IMR-90 (cell line): ENCODE data around the gene EIF2B2. TPM values are rescaled to one million over a fixed set of nuclear protein-coding genes. Genes with fewer than 3 reads are reported as not detected.
A peak's percentile ranks its signal among the peaks of the same experiment; 100 is the strongest.

Source experiments
- ATAC-seq: fragments of 200-7000 bp; cut with Tn5 transposase; 2 replicates; pipeline ENCODE4 v1.9.1; 2020; ENCODE audit warnings: low read depth, mild to moderate bottlenecking, moderate library complexity
- BruUV-seq: library from RNA; stranded (reverse); fragments of 400-500 nt; replicated peaks from 2 replicates; lab custom pipeline; 2021; lab: Mats Ljungman, UMichigan
- CTCF ChIA-PET: fragments of 300-600 bp; formaldehyde crosslinking; extraction: SDS; loops from one replicate; lab custom pipeline; 2021; ENCODE audit warnings: antibody characterized with exemption; lab: Yijun Ruan, JAX
- POLR2A ChIA-PET: fragments of 300-600 bp; sonication (Branson Sonifier 250); formaldehyde crosslinking; loops from one replicate; lab custom pipeline; 2022; ENCODE audit warnings: antibody characterized with exemption; ENCODE audit not compliant: unreplicated experiment; lab: Charles Lee
- DNase-seq: peaks from one replicate; pipeline ENCODE4 v3.0.0; 2013
- H2AFZ ChIP-seq: replicated peaks from 2 replicates; pipeline ENCODE3; 2013; ENCODE audit warnings: low read length, mild to moderate bottlenecking; ENCODE audit not compliant: poor library complexity
- H2AK5ac ChIP-seq: 2 replicates; pipeline ENCODE4 v1.6.1; 2013; ENCODE audit warnings: low read depth, low read length, inconsistent platforms
- H2AK9ac ChIP-seq: replicated peaks from 2 replicates; pipeline ENCODE3; 2013; ENCODE audit warnings: mild to moderate bottlenecking, low read depth, low read length, moderate library complexity; ENCODE audit not compliant: poor library complexity
- H2BK120ac ChIP-seq: 2 replicates; pipeline ENCODE4 v1.6.1; 2013; ENCODE audit warnings: low read depth, low read length, inconsistent platforms
- H2BK15ac ChIP-seq: 3 replicates; pipeline ENCODE4 v1.6.1; 2013; ENCODE audit warnings: low read depth, low read length, inconsistent platforms
- H2BK20ac ChIP-seq: 2 replicates; pipeline ENCODE4 v1.6.1; 2013; ENCODE audit warnings: low read depth, mild to moderate bottlenecking, inconsistent platforms, low read length, moderate library complexity
- H2BK5ac ChIP-seq: 2 replicates; pipeline ENCODE4 v1.6.1; 2013; ENCODE audit warnings: mild to moderate bottlenecking, low read depth, low read length, inconsistent platforms; ENCODE audit not compliant: poor library complexity, severe bottlenecking
- H3K14ac ChIP-seq: replicated peaks from 2 replicates; pipeline ENCODE4 v1.6.1; 2013; ENCODE audit warnings: low read depth, low read length, inconsistent platforms
- H3K18ac ChIP-seq: 2 replicates; pipeline ENCODE4 v1.6.1; 2013; ENCODE audit warnings: low read depth, low read length, control low read depth
- H3K23ac ChIP-seq: 2 replicates; pipeline ENCODE4 v1.6.1; 2013; ENCODE audit warnings: low read depth, low read length, inconsistent platforms
- H3K27ac ChIP-seq: 2 replicates; pipeline ENCODE4 v1.5.1; 2013; ENCODE audit warnings: mild to moderate bottlenecking, control low read depth, low read length; ENCODE audit not compliant: insufficient read depth
- H3K27me3 ChIP-seq: 2 replicates; pipeline ENCODE4 v1.6.1; 2013; ENCODE audit warnings: low read length; ENCODE audit not compliant: control insufficient read depth, insufficient read depth
- H3K36me3 ChIP-seq: 2 replicates; pipeline ENCODE4 v1.6.1; 2013; ENCODE audit warnings: low read length, mixed read lengths; ENCODE audit not compliant: control insufficient read depth, insufficient read depth
- H3K4ac ChIP-seq: 2 replicates; pipeline ENCODE4 v1.6.1; 2013; ENCODE audit warnings: low read depth, low read length, inconsistent platforms
- H3K4me1 ChIP-seq: 2 replicates; pipeline ENCODE4 v1.6.1; 2013; ENCODE audit warnings: low read length, mixed read lengths; ENCODE audit not compliant: control insufficient read depth, insufficient read depth
- H3K4me2 ChIP-seq: 2 replicates; pipeline ENCODE4 v1.6.1; 2013; ENCODE audit warnings: low read depth, mild to moderate bottlenecking, control low read depth, low read length, moderate library complexity
- H3K4me3 ChIP-seq: 2 replicates; pipeline ENCODE4 v1.5.1; 2013; ENCODE audit warnings: low read depth, mild to moderate bottlenecking, control low read depth, low read length, moderate library complexity; ENCODE audit not compliant: insufficient read depth
- H3K56ac ChIP-seq: 2 replicates; pipeline ENCODE4 v1.6.1; 2013; ENCODE audit warnings: low read length, inconsistent platforms; ENCODE audit not compliant: insufficient read depth; ENCODE audit errors: extremely low read depth
- H3K79me1 ChIP-seq, 2 experiments: 2 replicates each; pipeline ENCODE4 v1.6.1; 2013; ENCODE audit warnings: low read length in 2 of 2, inconsistent platforms in 1 of 2, low read depth in 1 of 2
- H3K9ac ChIP-seq: 2 replicates; pipeline ENCODE4 v1.6.1; 2013; ENCODE audit warnings: low read depth, low read length, control low read depth
- H3K9me1 ChIP-seq: 2 replicates; pipeline ENCODE4 v1.6.1; 2013; ENCODE audit warnings: low read length, inconsistent platforms; ENCODE audit not compliant: insufficient read depth
- H3K9me3 ChIP-seq: 2 replicates; pipeline ENCODE4 v1.6.1; 2013; ENCODE audit warnings: low read length; ENCODE audit not compliant: control insufficient read depth, insufficient read depth
- H4K20me1 ChIP-seq: 2 replicates; pipeline ENCODE4 v1.6.1; 2013; ENCODE audit warnings: low read length, inconsistent platforms; ENCODE audit not compliant: insufficient read depth
- H4K5ac ChIP-seq: 2 replicates; pipeline ENCODE4 v1.6.1; 2013; ENCODE audit warnings: mild to moderate bottlenecking, low read depth, low read length, control low read depth
- H4K8ac ChIP-seq, 2 experiments: 2 replicates each; pipeline ENCODE4 v1.6.1; 2013; ENCODE audit warnings: low read depth in 2 of 2, low read length in 2 of 2, control low read depth in 1 of 2, inconsistent platforms in 1 of 2
- H4K91ac ChIP-seq: 2 replicates; pipeline ENCODE4 v1.6.1; 2013; ENCODE audit warnings: low read depth, low read length, inconsistent platforms; ENCODE audit not compliant: insufficient read depth
- MAFK ChIP-seq: IDR thresholded peaks from 2 replicates; pipeline ENCODE4 v1.6.1; 2012; ENCODE audit warnings: low read depth, low read length, improper control_type of control experiment
- SMC3 ChIP-seq: fragments of 150-350 bp; IDR thresholded peaks from 2 replicates; pipeline ENCODE4 v1.6.1; 2016; ENCODE audit warnings: low read depth, mild to moderate bottlenecking, antibody characterized with exemption, low read length, moderate library complexity
- WGBS, 2 experiments: methylation state at CpG; one replicate each; pipeline versions ENCODE4 v1.1.5 to v1.1.7; 2013; ENCODE audit warnings: missing lambda C conversion rate in 2 of 2; ENCODE audit not compliant: insufficient read length in 1 of 2; ENCODE audit errors: extremely low coverage in 2 of 2; 5-methylcytosine and 5-hydroxymethylcytosine counted together
- dilution Hi-C: fragments of 300-500 bp; cut with HindIII; formaldehyde crosslinking; loops from one replicate; pipeline ENCODE4 v1.14.3; 2018; ENCODE audit warnings: low sequenced_read_pairs; ENCODE audit not compliant: unreplicated experiment
- in situ Hi-C: fragments of 300-500 bp; cut with MboI; formaldehyde crosslinking; loops from 3 replicates; pipeline ENCODE4 v1.14.3; 2019; ENCODE audit warnings: low sequenced_read_pairs, inconsistent platforms, mixed read lengths
- intact Hi-C: fragments of 100-400 bp; cut with micrococcal nuclease; formaldehyde crosslinking; loops from 2 replicates; pipeline ENCODE4 v1.10.0; 2022
- polyA plus RNA-seq, 3 experiments: library from polyadenylated mRNA; depleted of rRNA; stranded (reverse); fragments of >200 nt; gene quantifications; 2 replicates each; pipeline ENCODE4 v1.2.3, GENCODE V29; 2012; ENCODE audit warnings: low replicate concordance in 1 of 3
- total RNA-seq: library from RNA; depleted of rRNA; stranded (reverse); fragments of >200 nt; gene quantifications from 2 replicates; pipeline ENCODE4 v1.2.3, GENCODE V29; 2012

EIF2B2 gene
- total and polyA plus RNA-seq, 2 of the 4 experiments (the other 2 are of a cell fraction), result 63.6 to 70.1 TPM

GRCh38 chr14:75049136-75049535 lies 46.4 kb downstream of the EIF2B2 start:
- Histone ChIP-seq H3K4ac (no peak overlapping the region), H2BK120ac (no peak overlapping the region), H3K36me3 (no peaks in the 10 kb centered on the region), H2AK5ac (no peak overlapping the region), H4K20me1 (no peaks in the 10 kb centered on the region), H3K79me1 (peaks cover 8 to 32% of the 10 kb centered on the region in 2 experiments; a peak in 3 of 4 replicates), H4K91ac (no peak overlapping the region), H3K4me2 (no peak overlapping the region; the same call in 1 of the 2 replicates), H3K18ac (peak overlapping the region; percentile 79), H2BK15ac (peak overlapping the region; percentile 32; the same call in 1 of the 3 replicates), H2AFZ (no peak overlapping the region), H3K9ac (no peak overlapping the region), H2BK20ac (no peak overlapping the region), H4K5ac (peak overlapping the region; percentile 71; the same call in 1 of the 2 replicates), H3K27ac (peak overlapping the region; percentile 45; the same call in 1 of the 2 replicates), H3K4me1 (peaks cover 12% of the 10 kb centered on the region), H2BK5ac (no peak overlapping the region), H3K9me1 (peaks cover 6% of the 10 kb centered on the region), H3K23ac (no peak overlapping the region), H3K9me3 (no peaks in the 10 kb centered on the region), H2AK9ac (no peak overlapping the region), H3K14ac (peak overlapping the region; percentile 29; the same call in 1 of the 2 replicates), H4K8ac (no peak overlapping the region), H3K56ac (no peak overlapping the region), H3K27me3 (no peaks in the 10 kb centered on the region), H3K4me3 (no peak overlapping the region)
- ATAC-seq (no peak), DNase-seq (no peak)
- no TSS peak for BruUV-seq
- intact Hi-C loops (no loop called here), in situ Hi-C loops (no loop called here), dilution Hi-C loops (no loop called here)
- no peak for TF ChIP-seq SMC3
- no peak for TF ChIP-seq MAFK
- CTCF ChIA-PET, result no interaction called here
- POLR2A ChIA-PET, result no interaction called here
- WGBS, 2 experiments, result 100% methylated on average over 5 of the region's 5 CpGs; no CpG with 5 or more reads in 1 of the 2 experiments
